SKM-1 (cell line): ENCODE measurements around the gene WASF1.

Source experiments
- DNase-seq: peaks from one replicate; lab custom pipeline; 2025; ENCODE audit not compliant: unreplicated experiment; lab: John Stamatoyannopoulos, UW

The WASF1 gene

GRCh38 chr6:110179406-110180227 lies at the start of gene WASF1:
WASF1 (minus strand) TSS chr6:110179670; CDS start chr6:110127601, 52,069 bp downstream.
- peak; percentile 93 for DNase-seq

GRCh38 chr6:110226261-110226660 lies 46.8 kb upstream of the WASF1 start:
- DNase-seq: no peak

GRCh38 chr6:110221738-110222137 lies 42.3 kb upstream of the WASF1 start:
- no peak for DNase-seq

GRCh38 chr6:110217266-110217665 lies 37.8 kb upstream of the WASF1 start:
- DNase-seq: no peak

GRCh38 chr6:110216140-110216539 lies 36.7 kb upstream of the WASF1 start:
- no peak for DNase-seq

GRCh38 chr6:110214338-110214737 lies 34.9 kb upstream of the WASF1 start:
- DNase-seq: no peak

- no peak for DNase-seq
These were observed 32.3 kb upstream of the WASF1 start for GRCh38 chr6:110211753-110212152.

- no peak for DNase-seq
These were observed 28.2 kb upstream of the WASF1 start for GRCh38 chr6:110207652-110208051.

GRCh38 chr6:110201151-110201884 lies 21.8 kb upstream of the WASF1 start:
- no peak for DNase-seq

GRCh38 chr6:110198561-110198960 lies 19.1 kb upstream of the WASF1 start:
- DNase-seq: no peak

- no peak for DNase-seq
These were observed 17.4 kb upstream of the WASF1 start for GRCh38 chr6:110196874-110197273.

GRCh38 chr6:110195639-110196038 lies 16.2 kb upstream of the WASF1 start:
- DNase-seq: no peak

- no peak for DNase-seq
These were observed 12.0 kb upstream of the WASF1 start for GRCh38 chr6:110191477-110191876.

GRCh38 chr6:110190726-110191125 lies 11.3 kb upstream of the WASF1 start:
- DNase-seq: no peak

GRCh38 chr6:110188791-110189190 lies 9.3 kb upstream of the WASF1 start:
- DNase-seq: no peak

- no peak for DNase-seq
These were observed 6.4 kb upstream of the WASF1 start for GRCh38 chr6:110185879-110186278.

GRCh38 chr6:110183292-110183885 lies 3.9 kb upstream of the WASF1 start:
- no peak for DNase-seq

GRCh38 chr6:110181131-110182030 lies 1.9 kb upstream of the WASF1 start:
- DNase-seq: peak; percentile 60

GRCh38 chr6:110180228-110181008 lies 948 bp upstream of the WASF1 start, which contains the start of gene CDC40:
CDC40 (plus strand) TSS chr6:110180427; CDS start chr6:110180445, 18 bp downstream.
- DNase-seq: no peak
